Cardiac fibroblast (primary cell): ENCODE measurements around the gene POMT1.

ENCODE experiments used
- DNase-seq, 2 donors: peaks; one replicate each; pipeline versions ENCODE4 v3.0.0 to v3.0.0-alpha.2; 2010; ENCODE audit warnings: low read depth in 2 of 2
- H3K4me3 ChIP-seq, 2 donors: replicated peaks in 1 of 2; 1 replicate in 1 of 2; 2 replicates in 1 of 2; pipeline ENCODE4 v1.5.1; 2011; ENCODE audit warnings: low read depth in 2 of 2, low read length in 2 of 2, mild to moderate bottlenecking in 2 of 2, moderate library complexity in 1 of 2
- CTCF ChIP-seq: IDR thresholded peaks from one replicate; pipeline ENCODE4 v1.5.1; 2011; ENCODE audit warnings: low read depth, mild to moderate bottlenecking, low read length, inconsistent platforms

POMT1 gene

GRCh38 chr9:131485728-131486422 lies 16.8 kb upstream of the POMT1 start:
- no peak overlapping the region for H3K4me3 ChIP-seq
- DNase-seq = no peak
- TF ChIP-seq CTCF = no peak

- no peak overlapping the region for H3K4me3 ChIP-seq
- TF ChIP-seq CTCF = no peak
- no peak for DNase-seq
These were observed 15.7 kb upstream of the POMT1 start for GRCh38 chr9:131487001-131487400.

- TF ChIP-seq CTCF = no peak
- H3K4me3 ChIP-seq = no peak overlapping the region
- DNase-seq = no peak
These were observed 15.1 kb upstream of the POMT1 start for GRCh38 chr9:131487621-131488031.

- H3K4me3 ChIP-seq = no peak overlapping the region
- no peak for DNase-seq
- no peak for TF ChIP-seq CTCF
These were observed 12.2 kb upstream of the POMT1 start for GRCh38 chr9:131490514-131490913.

GRCh38 chr9:131491001-131491710 lies 11.6 kb upstream of the POMT1 start:
- H3K4me3 ChIP-seq = no peak overlapping the region
- no peak for DNase-seq
- no peak for TF ChIP-seq CTCF

- no peak for TF ChIP-seq CTCF
- no peak for DNase-seq
- no peak overlapping the region for H3K4me3 ChIP-seq
These were observed 10.6 kb upstream of the POMT1 start for GRCh38 chr9:131492070-131492469.
